B cell (primary cell): ENCODE measurements around the gene CMIP. TPM values are rescaled to one million over a fixed set of nuclear protein-coding genes. Genes with fewer than 3 reads are reported as not detected.

ENCODE experiments used
- ATAC-seq: fragments of 200-7000 bp; cut with Tn5 transposase; one replicate; pipeline ENCODE4 v1.10.0; 2021; ENCODE audit warnings: low read depth, mild to moderate bottlenecking, moderate number of reproducible peaks, moderate library complexity
- CTCF ChIA-PET: fragments of 350-600 bp; sonication (Branson Sonifier 250); formaldehyde crosslinking; loops from one replicate; lab custom pipeline; 2021; ENCODE audit warnings: antibody characterized with exemption, inconsistent platforms; lab: Charles Lee
- POLR2A ChIA-PET: fragments of 350-600 bp; sonication (Branson Sonifier 250); formaldehyde crosslinking; loops from one replicate; lab custom pipeline; 2021; ENCODE audit warnings: antibody characterized with exemption; lab: Charles Lee
- DNase-seq: peaks from one replicate; pipeline ENCODE4 v3.0.0; 2013
- H2AFZ ChIP-seq: 2 replicates; pipeline ENCODE4 v1.6.1; 2012; ENCODE audit warnings: mild to moderate bottlenecking, low read depth, low read length; ENCODE audit not compliant: insufficient read depth, poor library complexity, severe bottlenecking
- H3K27ac ChIP-seq, 2 donors: 1 replicate in 1 of 2; 2 replicates in 1 of 2; pipeline ENCODE4 v1.5.1; 2012 to 2013; ENCODE audit warnings: low read length in 2 of 2, mild to moderate bottlenecking in 2 of 2, moderate library complexity in 1 of 2
- H3K27me3 ChIP-seq, 4 experiments: fragments of 200-600 bp in 1 of 4; sonication (generic) in 1 of 4; replicated peaks in 1 of 4; 1 replicate in 2 of 4; 2 replicates in 2 of 4; pipeline versions ENCODE4 v1.6.1 to v1.7.0; 2013 to 2016; ENCODE audit warnings: low read length in 3 of 4, mild to moderate bottlenecking in 2 of 4, mixed read lengths in 1 of 4, moderate library complexity in 1 of 4; ENCODE audit not compliant: insufficient read depth in 4 of 4, control insufficient read depth in 3 of 4; ENCODE audit errors: control extremely low read depth in 1 of 4
- H3K36me3 ChIP-seq, 2 experiments: replicated peaks in 1 of 2; 1 replicate in 1 of 2; 2 replicates in 1 of 2; pipeline versions ENCODE4 v1.6.1 to v1.7.1; 2013; ENCODE audit warnings: low read length in 1 of 2; ENCODE audit not compliant: insufficient read depth in 2 of 2, control insufficient read depth in 1 of 2; ENCODE audit errors: control extremely low read depth in 1 of 2, extremely low read depth in 1 of 2
- H3K4me1 ChIP-seq, 2 donors: fragments of 200-600 bp in 1 of 2; sonication (generic) in 1 of 2; 1 replicate in 1 of 2; 2 replicates in 1 of 2; pipeline versions ENCODE4 v1.5.1 to v1.6.1; 2013 to 2017; ENCODE audit warnings: low read length in 2 of 2; ENCODE audit not compliant: control insufficient read depth in 2 of 2, insufficient read depth in 2 of 2
- H3K4me2 ChIP-seq: replicated peaks from 2 replicates; pipeline ENCODE3; 2012; ENCODE audit warnings: mild to moderate bottlenecking, low read depth, low read length; ENCODE audit not compliant: poor library complexity, severe bottlenecking
- H3K4me3 ChIP-seq, 5 experiments: fragments of 200-600 bp in 1 of 5; sonication (generic) in 1 of 5; 1 replicate in 3 of 5; 2 replicates in 2 of 5; pipeline versions ENCODE4 v1.5.1 to v1.7.0; 2011 to 2016; ENCODE audit warnings: low read length in 4 of 5, mild to moderate bottlenecking in 4 of 5, low read depth in 2 of 5, control low read depth in 1 of 5, moderate library complexity in 1 of 5; ENCODE audit not compliant: insufficient read depth in 1 of 5; ENCODE audit errors: control extremely low read depth in 1 of 5, extremely low read depth in 1 of 5
- H3K79me2 ChIP-seq: fragments of 200-600 bp; sonication (generic); one replicate; pipeline ENCODE4 v1.6.0; 2016; ENCODE audit warnings: low read length; ENCODE audit not compliant: control insufficient read depth, insufficient read depth
- H3K9ac ChIP-seq: fragments of 200-600 bp; sonication (generic); 2 replicates; pipeline ENCODE4 v1.6.1; 2017; ENCODE audit warnings: mild to moderate bottlenecking, low read length, moderate library complexity
- H3K9me3 ChIP-seq, 3 donors: one replicate each; pipeline versions ENCODE4 v1.6.1 to v1.7.1; 2013; ENCODE audit warnings: low read length in 2 of 3; ENCODE audit not compliant: control insufficient read depth in 2 of 3, insufficient read depth in 1 of 3; ENCODE audit errors: control extremely low read depth in 1 of 3
- H4K20me1 ChIP-seq: 2 replicates; pipeline ENCODE4 v1.6.0; 2012; ENCODE audit warnings: mild to moderate bottlenecking, low read length; ENCODE audit not compliant: insufficient read depth, control insufficient read depth, poor library complexity, severe bottlenecking
- H3K27ac Mint-ChIP-seq: one replicate; pipeline ENCODE4 v1.8.0; 2021; ENCODE audit warnings: mixed read lengths
- H3K27me3 Mint-ChIP-seq: one replicate; pipeline ENCODE4 v1.8.0; 2021; ENCODE audit warnings: mixed read lengths
- H3K4me1 Mint-ChIP-seq: one replicate; pipeline ENCODE4 v1.8.0; 2021; ENCODE audit warnings: mixed read lengths
- H3K4me3 Mint-ChIP-seq: one replicate; pipeline ENCODE4 v1.8.0; 2021; ENCODE audit warnings: mixed read lengths
- H3K9me3 Mint-ChIP-seq: one replicate; pipeline ENCODE4 v1.8.0; 2022; ENCODE audit warnings: mixed read lengths; ENCODE audit not compliant: insufficient read depth
- CTCF ChIP-seq: fragments of 200-600 bp; IDR thresholded peaks from one replicate; pipeline ENCODE4 v1.8.0; 2022; ENCODE audit warnings: antibody characterized with exemption, mild to moderate bottlenecking
- EZH2 ChIP-seq: IDR thresholded peaks from 2 replicates; pipeline ENCODE4 v1.6.1; 2012; ENCODE audit warnings: borderline replicate concordance, low read depth, mild to moderate bottlenecking, moderate library complexity, low read length; ENCODE audit not compliant: insufficient read depth, poor library complexity, severe bottlenecking
- WGBS: methylation state at CpG from one replicate; pipeline ENCODE4 v1.1.5; 2013; ENCODE audit warnings: missing lambda C conversion rate; ENCODE audit not compliant: insufficient coverage; 5-methylcytosine and 5-hydroxymethylcytosine counted together
- intact Hi-C: fragments of 100-400 bp; cut with micrococcal nuclease; formaldehyde crosslinking; loops from one replicate; pipeline ENCODE4 v1.10.0; 2022
- polyA plus RNA-seq: library from polyadenylated mRNA; depleted of rRNA; stranded (reverse); fragments of >200 nt; gene quantifications from 2 replicates; pipeline ENCODE4 v1.2.3, GENCODE V29; 2012
- total RNA-seq, 2 donors: library from RNA; stranded (reverse); fragments of 120-200 nt in 1 of 2; gene quantifications; 1 replicate in 1 of 2; 2 replicates in 1 of 2; pipeline versions ENCODE4 v1.2.3 to v1.2.4, GENCODE V29; 2013 to 2022

The CMIP gene
- total and polyA plus RNA-seq, 2 donors (not counting 1 experiment from before 2014, with no cell fraction given): 27.1 to 155 TPM

GRCh38 chr16:81636298-81636993, 191.8 kb downstream of the CMIP start:
- no peaks in the 10 kb centered on the region for H3K9me3 Mint-ChIP-seq
- H3K4me3 Mint-ChIP-seq: no peak overlapping the region
- peaks cover 74% of the 10 kb centered on the region for H4K20me1 ChIP-seq
- H3K4me2 ChIP-seq: no peak overlapping the region
- H3K36me3 ChIP-seq: peaks cover 4 to 10% of the 10 kb centered on the region in 2 experiments
- H3K27ac ChIP-seq: no peak overlapping the region
- DNase-seq (no peak), ATAC-seq (no peak)
- no peak overlapping the region for H3K4me3 ChIP-seq
- 72% methylated on average over 12 of the region's 16 CpGs for WGBS
- intact Hi-C loops: no loop called here
- H3K27me3 Mint-ChIP-seq: no peaks in the 10 kb centered on the region
- H3K9me3 ChIP-seq: peaks cover 0 to 4% (median 0%) of the 10 kb centered on the region in 3 donors
- H3K27me3 ChIP-seq: no peaks in the 10 kb centered on the region
- H3K4me1 ChIP-seq: no peaks in the 10 kb centered on the region
- H3K4me1 Mint-ChIP-seq: peaks cover 38% of the 10 kb centered on the region
- CTCF ChIA-PET: no interaction called here
- no peak overlapping the region for H3K27ac Mint-ChIP-seq
- no peak overlapping the region for H3K9ac ChIP-seq
- TF ChIP-seq EZH2 (no peak), CTCF (no peak)
- H3K79me2 ChIP-seq: peaks cover 93% of the 10 kb centered on the region
- POLR2A ChIA-PET: no interaction called here
- H2AFZ ChIP-seq: no peak overlapping the region

GRCh38 chr16:81637336-81638235, 193.0 kb downstream of the CMIP start:
- no peak overlapping the region for H3K27ac Mint-ChIP-seq
- Histone ChIP-seq H3K4me1 (no peaks in the 10 kb centered on the region), H3K27me3 (no peaks in the 10 kb centered on the region), H3K79me2 (peaks cover 94% of the 10 kb centered on the region), H3K4me3 (no peak overlapping the region), H2AFZ (no peak overlapping the region), H3K4me2 (no peak overlapping the region), H3K9me3 (peaks cover 0 to 4% (median 0%) of the 10 kb centered on the region in 3 donors), H3K27ac (no peak overlapping the region), H3K36me3 (peaks cover 4 to 8% of the 10 kb centered on the region in 2 experiments), H4K20me1 (peaks cover 85% of the 10 kb centered on the region), H3K9ac (no peak overlapping the region)
- TF ChIP-seq CTCF (no peak), EZH2 (no peak)
- ChIA-PET POLR2A (no interaction called here), CTCF (interaction anchor here (0.9 kb wide), 1 partner anchor 16 kb away, joined by 3 read pairs; no protein-coding TSS in a partner anchor)
- no peak for DNase-seq
- H3K27me3 Mint-ChIP-seq: no peaks in the 10 kb centered on the region
- peaks cover 32% of the 10 kb centered on the region for H3K4me1 Mint-ChIP-seq
- intact Hi-C loops: no loop called here
- 95% methylated on average over 9 of the region's 15 CpGs for WGBS
- H3K4me3 Mint-ChIP-seq: no peak overlapping the region
- ATAC-seq: no peak
- no peaks in the 10 kb centered on the region for H3K9me3 Mint-ChIP-seq
